ENCODE data around the gene NANOS1.
A peak's percentile ranks its signal among the peaks of the same experiment; 100 is the strongest.

Gene NANOS1

GRCh38 chr10:119029613-119030420 is at the start of gene NANOS1:
Gene NANOS1 (plus strand): TSS chr10:119029714. CDS start chr10:119029802, 88 bp downstream.
- no peak for DNase-seq

GRCh38 chr10:118980135-118980865 is 49.2 kb upstream of the NANOS1 start:
- DNase-seq = no peak

DNA sequence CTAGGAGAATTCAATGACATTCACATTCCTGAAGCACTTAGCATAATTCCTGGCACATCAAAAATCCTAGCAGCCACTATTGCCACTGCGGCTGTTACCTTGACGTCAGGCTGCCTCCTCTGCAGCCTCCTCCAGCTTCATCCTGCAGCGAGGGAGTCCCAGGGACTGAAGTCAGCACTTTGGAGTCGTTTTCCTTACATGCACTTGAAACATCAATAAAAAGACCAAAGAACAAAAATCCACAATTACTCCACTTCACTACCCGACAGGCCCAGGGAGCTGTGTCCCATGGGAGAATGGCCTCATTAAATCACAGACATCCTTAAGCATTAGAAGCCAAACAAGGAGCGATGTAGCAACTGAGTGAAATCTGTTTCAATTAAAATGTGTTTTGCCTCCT is 48.6 kb upstream of the NANOS1 start:
- DNase-seq = no peak

DNA sequence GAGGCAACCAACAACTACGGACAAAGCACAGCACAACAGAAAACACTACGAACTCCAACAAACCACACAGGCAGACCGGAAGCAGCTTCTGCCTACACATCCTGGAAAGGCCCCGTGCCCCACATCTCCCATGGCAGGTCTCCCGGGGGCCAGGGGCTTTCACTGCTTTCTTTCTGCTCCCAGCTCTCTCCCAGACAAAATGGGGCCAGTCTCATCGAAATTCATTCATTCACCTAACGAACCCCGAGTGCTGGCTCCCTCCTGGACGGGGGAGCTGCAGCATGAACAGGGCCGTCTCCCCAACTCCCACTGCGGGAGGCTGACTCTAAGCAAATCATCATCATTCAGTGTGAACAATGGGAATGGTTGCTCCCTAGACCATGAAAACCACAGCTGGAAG is 47.6 kb upstream of the NANOS1 start:
- no peak for DNase-seq

DNA sequence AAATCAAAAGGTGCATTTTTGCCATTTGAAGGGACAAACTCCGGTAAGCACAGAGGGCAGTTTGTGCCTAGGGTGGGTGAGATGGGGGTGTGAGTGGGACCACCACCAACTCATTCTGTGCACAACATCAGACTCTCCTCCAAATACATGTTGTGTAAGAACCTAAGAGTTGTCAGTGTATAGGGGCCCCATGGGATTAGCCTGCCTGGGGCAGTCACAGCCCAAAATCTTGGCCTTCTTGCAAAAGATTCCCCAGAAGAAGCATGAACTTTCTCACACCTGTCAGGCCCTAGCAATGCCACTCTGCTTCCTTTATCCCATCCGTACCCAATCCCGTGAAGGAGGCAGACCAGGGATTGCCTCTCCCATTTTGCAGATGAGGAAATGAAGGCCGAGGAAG is 47.1 kb upstream of the NANOS1 start:
- DNase-seq = no peak

- peak; percentile 18 for DNase-seq
These were observed 46.3 kb upstream of the NANOS1 start for GRCh38 chr10:118983263-118983662.

GRCh38 chr10:118985576-118985975 is 43.9 kb upstream of the NANOS1 start:
- no peak for DNase-seq

DNA sequence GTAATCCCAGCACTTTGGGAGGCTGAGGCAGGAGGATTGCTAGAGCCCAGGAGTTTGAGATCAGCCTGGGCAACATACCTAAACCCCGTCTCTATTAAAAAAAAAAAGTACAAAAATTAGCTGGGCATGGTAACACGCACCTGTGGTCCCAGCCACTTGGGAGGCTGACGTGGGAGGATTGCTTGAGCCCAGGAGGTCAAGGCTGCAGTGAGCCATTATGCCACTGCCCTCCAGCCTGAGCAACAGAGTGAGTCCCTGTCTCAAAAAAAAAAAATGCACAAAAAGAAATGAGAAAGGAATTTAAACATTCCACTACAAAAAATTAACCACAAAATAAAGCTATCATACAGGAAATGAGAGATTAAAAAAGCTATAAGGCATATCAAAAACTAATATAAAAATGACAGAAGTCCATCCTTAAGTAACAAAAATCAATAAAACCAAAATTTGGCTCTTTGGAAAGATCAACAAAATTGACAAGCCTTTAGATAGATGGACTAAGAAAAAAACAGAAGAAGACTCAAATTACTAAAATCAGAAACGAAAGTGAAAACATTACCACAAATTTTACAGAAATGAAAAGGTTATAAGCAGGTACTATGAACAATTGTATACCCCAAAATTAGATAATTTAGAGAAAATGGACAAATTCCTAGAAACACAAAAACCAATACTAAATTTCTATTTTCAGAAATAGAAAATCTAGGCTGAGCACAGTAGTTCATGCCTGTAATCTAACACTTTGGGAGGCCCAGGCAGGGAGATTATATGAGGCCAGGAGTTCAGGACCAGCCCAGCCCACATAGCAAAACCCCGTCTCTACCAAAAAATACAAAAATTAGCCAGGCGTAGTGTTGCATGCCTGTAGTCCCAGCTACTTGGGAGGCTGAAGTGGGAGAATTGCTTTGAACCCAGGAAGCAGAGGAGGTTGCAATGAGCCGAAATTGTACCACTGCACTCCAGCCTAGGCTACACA is 42.4 kb upstream of the NANOS1 start:
- no peak for DNase-seq

DNA sequence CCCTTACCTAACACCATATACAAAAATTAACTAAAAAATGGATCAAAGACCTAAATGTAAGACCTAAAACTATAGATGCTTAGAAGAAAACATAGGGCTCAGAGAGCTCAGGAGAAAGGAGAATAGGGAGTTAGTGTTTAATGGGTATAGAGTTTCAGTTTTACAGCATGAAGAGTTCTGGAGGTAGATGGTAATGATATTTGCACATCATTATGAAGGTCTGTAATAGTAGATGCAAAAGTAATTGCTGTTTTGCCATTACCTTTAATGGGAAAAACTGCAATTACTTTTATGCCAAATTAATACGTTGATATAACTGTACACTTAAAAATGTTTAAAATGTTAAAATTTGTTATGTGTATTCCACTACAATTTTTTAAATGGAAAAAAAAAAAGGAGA is 39.2 kb upstream of the NANOS1 start:
- DNase-seq = no peak

- no peak for DNase-seq
These were observed 37.0 kb upstream of the NANOS1 start for GRCh38 chr10:118992496-118992895.

DNA sequence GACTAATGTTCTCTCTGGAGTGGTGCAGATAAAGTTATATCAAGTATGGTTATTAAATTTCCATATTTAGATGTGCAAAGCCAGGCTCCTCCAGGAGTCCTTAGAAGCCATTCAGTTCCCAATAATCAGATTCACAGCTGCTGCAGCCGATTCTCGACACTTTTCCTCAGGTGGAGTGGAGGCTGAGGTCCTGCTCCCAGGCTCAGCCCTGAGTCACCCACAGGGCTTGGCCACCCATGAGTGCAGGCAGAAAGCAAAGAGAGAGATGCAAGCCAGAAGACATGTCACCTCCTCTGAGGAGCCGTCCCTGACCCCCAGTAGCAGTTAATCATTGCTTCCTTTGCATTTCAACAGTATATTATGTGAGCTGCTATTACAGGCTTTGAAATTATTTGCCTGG is 36.3 kb upstream of the NANOS1 start:
- no peak for DNase-seq

GRCh38 chr10:118994321-118994720 is 35.2 kb upstream of the NANOS1 start:
- no peak for DNase-seq

DNA sequence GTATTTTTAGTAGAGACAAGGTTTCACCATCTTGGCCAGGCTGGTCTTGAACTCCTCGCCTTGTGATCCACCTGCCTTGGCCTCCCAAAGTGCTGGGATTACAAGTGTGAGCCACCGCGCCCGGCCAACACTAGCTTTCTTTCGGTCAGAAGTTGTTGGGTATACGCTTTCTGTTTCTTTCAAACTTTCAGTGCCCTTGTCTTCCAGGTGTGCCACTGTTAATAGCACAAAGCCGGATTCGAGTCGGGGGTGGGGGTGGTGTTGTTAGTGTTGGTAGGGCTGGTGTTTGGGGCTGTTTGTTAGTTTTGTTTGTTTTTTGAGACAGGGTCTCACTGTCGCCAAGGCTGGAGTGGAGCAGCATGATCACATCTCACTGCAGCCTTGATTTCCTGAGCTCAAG is 33.8 kb upstream of the NANOS1 start:
- no peak for DNase-seq

DNA sequence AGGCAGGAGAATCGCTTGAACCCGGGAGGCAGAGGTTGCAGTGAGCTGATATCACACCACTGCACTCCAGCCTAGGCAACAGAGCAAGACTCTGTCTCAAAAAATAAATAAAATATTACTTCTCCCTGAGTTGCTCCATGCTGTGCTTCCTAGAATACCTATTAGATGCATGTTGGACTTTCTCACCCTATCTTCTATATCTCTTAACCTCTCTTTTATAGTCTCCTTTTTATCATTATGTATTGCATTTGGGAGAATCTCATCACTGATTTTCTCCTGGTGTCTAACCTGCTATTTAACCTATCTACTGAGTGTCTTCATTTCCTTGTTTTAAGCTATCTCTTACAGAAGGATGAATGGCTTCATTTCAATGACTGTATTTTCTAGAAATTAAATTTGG is 32.1 kb upstream of the NANOS1 start:
- DNase-seq = no peak

- DNase-seq = no peak
These were observed 31.3 kb upstream of the NANOS1 start for GRCh38 chr10:118998183-118998582.

- no peak for DNase-seq
These were observed 27.6 kb upstream of the NANOS1 start for GRCh38 chr10:119001717-119002500.

DNA sequence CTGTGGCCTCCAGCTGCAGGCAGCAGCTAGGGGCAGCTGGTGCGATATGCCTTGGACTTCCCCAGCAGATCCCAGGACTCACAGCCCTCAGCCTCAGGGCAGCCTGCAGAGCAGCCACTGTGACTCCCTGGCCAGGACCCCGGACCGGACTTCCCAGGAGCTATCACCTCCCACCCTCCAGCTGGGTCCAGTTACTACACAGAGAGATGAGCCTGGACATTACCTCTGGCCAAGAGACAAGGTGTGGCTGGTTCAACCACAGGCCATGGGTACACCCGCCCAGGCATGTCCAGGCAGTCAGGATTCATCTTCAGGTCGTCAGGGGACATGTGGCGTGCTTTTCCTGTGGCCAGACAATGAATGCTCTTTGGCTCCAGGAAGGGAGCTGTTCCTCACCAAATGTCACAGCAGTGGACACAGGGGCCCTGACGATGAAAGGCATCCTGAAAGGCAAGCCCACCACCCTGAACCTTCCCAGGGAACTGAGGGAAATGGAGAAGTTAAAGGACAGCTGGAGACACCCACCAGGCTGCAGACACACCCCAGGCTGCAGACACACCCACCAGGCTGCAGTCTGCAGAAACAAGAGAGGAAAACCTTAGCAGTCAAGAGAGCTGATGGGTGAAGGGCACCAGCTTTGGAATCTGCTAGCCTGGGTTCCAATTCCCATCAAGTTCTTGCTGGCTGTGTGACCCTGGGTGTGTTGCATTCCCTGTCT is 25.8 kb upstream of the NANOS1 start:
- no peak for DNase-seq

- DNase-seq = no peak
These were observed 24.0 kb upstream of the NANOS1 start for GRCh38 chr10:119005362-119006043.

- peak; percentile 9 for DNase-seq
These were observed 22.9 kb upstream of the NANOS1 start for GRCh38 chr10:119006451-119007210.

DNA sequence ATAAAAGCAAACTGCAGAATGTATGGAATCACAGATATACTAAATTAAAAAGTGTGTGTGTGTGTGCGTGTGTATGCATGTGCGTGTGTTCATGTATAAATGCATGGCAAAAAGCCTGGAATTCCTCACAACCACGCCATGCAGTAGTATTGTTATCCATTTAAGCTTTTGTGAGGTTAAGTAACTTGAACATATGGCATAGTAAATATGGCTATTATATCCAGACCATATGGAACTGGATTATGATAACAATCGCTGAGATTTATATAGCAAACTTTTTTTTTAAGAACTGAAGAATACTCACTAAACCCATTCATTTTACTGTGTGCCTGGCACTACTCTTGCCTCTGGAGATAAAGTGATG is 22.3 kb upstream of the NANOS1 start:
- DNase-seq = no peak

- no peak for DNase-seq
These were observed 8.9 kb upstream of the NANOS1 start for GRCh38 chr10:119020627-119020946.

Measured in SHP77 treated with DMSO at 0.1 percent for 48 hours (cell line).